Large intestine (tissue), 3 donors: ENCODE measurements around the gene GAL3ST1. TPM values are rescaled to one million over a fixed set of nuclear protein-coding genes. Genes with fewer than 3 reads are reported as not detected.

Experiments
- DNase-seq, 2 donors: peaks; one replicate each; pipeline versions ENCODE4 v3.0.0 to v3.0.0-alpha.2; 2013
- H3K27ac ChIP-seq: one replicate; pipeline ENCODE4 v1.5.1; 2013; ENCODE audit warnings: low read length
- H3K27me3 ChIP-seq: 2 replicates; pipeline ENCODE4 v1.6.1; 2013; ENCODE audit warnings: low read length; ENCODE audit not compliant: control insufficient read depth, insufficient read depth
- H3K36me3 ChIP-seq: 2 replicates; pipeline ENCODE4 v1.6.1; 2013; ENCODE audit warnings: low read length; ENCODE audit not compliant: control insufficient read depth, insufficient read depth
- H3K4me1 ChIP-seq: one replicate; pipeline ENCODE4 v1.6.1; 2013; ENCODE audit warnings: low read length; ENCODE audit not compliant: control insufficient read depth, insufficient read depth
- H3K4me3 ChIP-seq: one replicate; pipeline ENCODE4 v1.5.1; 2013; ENCODE audit warnings: low read length
- H3K9me3 ChIP-seq: one replicate; pipeline ENCODE4 v1.6.1; 2013; ENCODE audit warnings: mild to moderate bottlenecking, low read depth, low read length, moderate library complexity; ENCODE audit not compliant: control insufficient read depth
- WGBS: methylation state at CpG from one replicate; pipeline ENCODE4 v1.1.5; 2013; ENCODE audit warnings: low lambda C conversion rate; ENCODE audit not compliant: insufficient coverage; 5-methylcytosine and 5-hydroxymethylcytosine counted together
- polyA plus RNA-seq: library from polyadenylated mRNA; unstranded; fragments of 120-200 nt; gene quantifications from one replicate; pipeline ENCODE4 v1.2.1, GENCODE V29; 2013

Gene GAL3ST1
- polyA plus RNA-seq, 1 donor, result 19.5 TPM

GRCh38 chr22:30516731-30517130 is 57.7 kb downstream of the GAL3ST1 start:
- DNase-seq, result no peak
- no peaks in the 10 kb centered on the region for H3K36me3 ChIP-seq
- WGBS, result 100% methylated on average over 2 of the region's 5 CpGs
- no peaks in the 10 kb centered on the region for H3K9me3 ChIP-seq
- H3K27me3 ChIP-seq, result no peaks in the 10 kb centered on the region
- no peaks in the 10 kb centered on the region for H3K4me1 ChIP-seq
- no peak overlapping the region for H3K4me3 ChIP-seq
- H3K27ac ChIP-seq, result no peak overlapping the region

GRCh38 chr22:30516273-30516672 is 58.2 kb downstream of the GAL3ST1 start:
- Histone ChIP-seq H3K4me1 (no peaks in the 10 kb centered on the region), H3K27ac (no peak overlapping the region), H3K36me3 (no peaks in the 10 kb centered on the region), H3K4me3 (no peak overlapping the region), H3K27me3 (no peaks in the 10 kb centered on the region), H3K9me3 (no peaks in the 10 kb centered on the region)
- DNase-seq, result no peak
- WGBS, result no CpG with 5 or more reads among the region's 6 CpGs

- no peak for DNase-seq
- Histone ChIP-seq H3K9me3 (no peaks in the 10 kb centered on the region), H3K27me3 (no peaks in the 10 kb centered on the region), H3K4me3 (no peak overlapping the region), H3K36me3 (no peaks in the 10 kb centered on the region), H3K27ac (no peak overlapping the region), H3K4me1 (no peaks in the 10 kb centered on the region)
- no CpG with 5 or more reads among the region's 4 CpGs for WGBS
These were observed 60.2 kb downstream of the GAL3ST1 start for GRCh38 chr22:30514252-30514651.

- no peak for DNase-seq
- Histone ChIP-seq H3K27ac (no peak overlapping the region), H3K9me3 (no peaks in the 10 kb centered on the region), H3K4me1 (no peaks in the 10 kb centered on the region), H3K4me3 (no peak overlapping the region), H3K36me3 (no peaks in the 10 kb centered on the region), H3K27me3 (no peaks in the 10 kb centered on the region)
- no CpG with 5 or more reads among the region's 6 CpGs for WGBS
These were observed 61.0 kb downstream of the GAL3ST1 start for GRCh38 chr22:30513462-30513861.

GRCh38 chr22:30511911-30512310 is 62.6 kb downstream of the GAL3ST1 start:
- no peaks in the 10 kb centered on the region for H3K9me3 ChIP-seq
- no peak overlapping the region for H3K4me3 ChIP-seq
- H3K27ac ChIP-seq, result no peak overlapping the region
- no peaks in the 10 kb centered on the region for H3K4me1 ChIP-seq
- peaks cover 6% of the 10 kb centered on the region for H3K27me3 ChIP-seq
- H3K36me3 ChIP-seq, result no peaks in the 10 kb centered on the region
- WGBS, result no CpG with 5 or more reads among the region's 7 CpGs
- no peak for DNase-seq

GRCh38 chr22:30511109-30511508 is 63.4 kb downstream of the GAL3ST1 start:
- Histone ChIP-seq H3K27ac (no peak overlapping the region), H3K27me3 (peaks cover 13% of the 10 kb centered on the region), H3K9me3 (no peaks in the 10 kb centered on the region), H3K4me3 (no peak overlapping the region), H3K4me1 (no peaks in the 10 kb centered on the region), H3K36me3 (no peaks in the 10 kb centered on the region)
- no peak for DNase-seq
- no CpG with 5 or more reads among the region's 9 CpGs for WGBS

- Histone ChIP-seq H3K27ac (no peak overlapping the region), H3K4me3 (no peak overlapping the region), H3K27me3 (peaks cover 38% of the 10 kb centered on the region), H3K4me1 (peaks cover 3% of the 10 kb centered on the region), H3K9me3 (no peaks in the 10 kb centered on the region), H3K36me3 (no peaks in the 10 kb centered on the region)
- no CpG with 5 or more reads among the region's 5 CpGs for WGBS
- no peak for DNase-seq
These were observed 66.2 kb downstream of the GAL3ST1 start for GRCh38 chr22:30508216-30508615.

- WGBS, result no CpG with 5 or more reads among the region's 4 CpGs
These were observed 66.8 kb downstream of the GAL3ST1 start for GRCh38 chr22:30507670-30508069.

GRCh38 chr22:30506507-30506968 is 67.9 kb downstream of the GAL3ST1 start:
- H3K4me3 ChIP-seq, result no peak overlapping the region
- no peaks in the 10 kb centered on the region for H3K36me3 ChIP-seq
- H3K9me3 ChIP-seq, result no peaks in the 10 kb centered on the region
- no peak for DNase-seq
- peaks cover 38% of the 10 kb centered on the region for H3K27me3 ChIP-seq
- H3K4me1 ChIP-seq, result peaks cover 3% of the 10 kb centered on the region
- no CpG with 5 or more reads among the region's 8 CpGs for WGBS
- no peak overlapping the region for H3K27ac ChIP-seq

More at GRCh38 chr22:30507670-30508069, 66.8 kb downstream of the GAL3ST1 start:
- H3K27me3 ChIP-seq, result peaks cover 38% of the 10 kb centered on the region
- H3K36me3 ChIP-seq, result no peaks in the 10 kb centered on the region
- H3K9me3 ChIP-seq, result no peaks in the 10 kb centered on the region
- DNase-seq, result no peak
- H3K4me1 ChIP-seq, result peaks cover 3% of the 10 kb centered on the region
- H3K27ac ChIP-seq, result no peak overlapping the region
- no peak overlapping the region for H3K4me3 ChIP-seq
